Hypothalamus (tissue), 51 donors: Measurements from ENCODE around the gene AJUBA.
"Not testable (repeated sequence)": the region's sequence is repeated elsewhere in the genome, so short reads cannot be mapped to it uniquely, and the experiment has no call there.

Experiments
- DNase-seq, 51 donors: peaks; one replicate each; lab custom pipeline; 2025; lab: John Stamatoyannopoulos, UW

Gene AJUBA

DNA sequence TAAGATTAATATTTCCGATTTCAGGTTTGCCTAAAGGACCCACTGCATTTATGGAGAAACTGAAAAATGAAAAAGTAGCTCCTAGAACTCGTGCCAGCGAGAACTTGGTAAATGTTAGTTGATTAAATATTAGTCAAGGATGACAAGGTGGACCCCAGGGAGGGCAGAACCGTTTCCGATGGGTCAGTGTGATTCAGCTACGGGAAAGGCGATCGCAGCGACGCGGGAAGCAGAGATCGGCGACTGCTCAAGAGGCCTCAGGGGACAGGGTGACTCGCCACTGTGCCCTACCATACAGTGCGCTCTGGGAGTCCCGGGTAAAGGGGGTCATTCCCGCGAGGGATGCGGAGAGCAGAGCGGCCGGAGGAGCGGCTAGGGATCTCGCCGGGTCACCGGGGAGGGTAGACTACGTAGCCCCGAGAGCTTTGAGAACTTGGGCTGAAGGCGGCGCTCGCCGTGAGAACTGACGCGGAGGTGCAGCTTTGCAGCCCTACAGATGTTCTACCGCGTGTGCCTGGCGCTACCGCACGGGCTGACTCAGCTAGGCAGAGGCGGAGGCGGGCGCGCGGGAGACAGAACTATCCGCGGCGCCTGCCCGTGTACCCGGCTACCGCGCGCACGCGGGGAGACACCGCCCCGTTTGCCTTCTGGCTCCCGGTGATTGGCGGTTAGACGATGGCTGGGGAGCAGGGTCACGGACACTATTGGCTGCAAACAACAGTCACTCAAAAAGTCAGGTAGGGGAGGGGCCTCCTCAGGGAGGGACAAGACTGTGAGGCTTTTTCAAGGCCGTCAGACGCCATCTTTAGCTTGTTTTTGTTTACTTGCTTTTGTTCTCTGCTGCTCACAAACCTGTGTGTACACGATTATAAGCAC, 24.4 kb upstream of the AJUBA start:
- peak; percentile 73 to 99 (median 95) for DNase-seq

DNA sequence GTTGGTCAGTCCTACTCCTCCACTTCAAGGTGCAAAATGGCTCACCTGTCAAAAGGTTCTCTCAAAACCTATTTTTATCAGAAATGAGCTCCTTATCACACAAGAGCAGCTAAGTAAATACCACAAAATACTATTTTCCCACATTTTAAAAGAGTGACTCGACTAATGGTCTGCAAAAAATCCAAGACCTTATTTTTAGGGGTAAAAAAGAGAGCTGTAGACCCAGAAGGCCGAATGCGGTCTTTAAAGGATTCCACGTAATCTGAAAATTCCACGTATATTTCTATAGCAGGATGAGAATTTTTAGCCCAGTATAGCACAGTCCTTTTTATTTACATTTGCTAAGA, 23.8 kb upstream of the AJUBA start:
- no peak for DNase-seq

DNA sequence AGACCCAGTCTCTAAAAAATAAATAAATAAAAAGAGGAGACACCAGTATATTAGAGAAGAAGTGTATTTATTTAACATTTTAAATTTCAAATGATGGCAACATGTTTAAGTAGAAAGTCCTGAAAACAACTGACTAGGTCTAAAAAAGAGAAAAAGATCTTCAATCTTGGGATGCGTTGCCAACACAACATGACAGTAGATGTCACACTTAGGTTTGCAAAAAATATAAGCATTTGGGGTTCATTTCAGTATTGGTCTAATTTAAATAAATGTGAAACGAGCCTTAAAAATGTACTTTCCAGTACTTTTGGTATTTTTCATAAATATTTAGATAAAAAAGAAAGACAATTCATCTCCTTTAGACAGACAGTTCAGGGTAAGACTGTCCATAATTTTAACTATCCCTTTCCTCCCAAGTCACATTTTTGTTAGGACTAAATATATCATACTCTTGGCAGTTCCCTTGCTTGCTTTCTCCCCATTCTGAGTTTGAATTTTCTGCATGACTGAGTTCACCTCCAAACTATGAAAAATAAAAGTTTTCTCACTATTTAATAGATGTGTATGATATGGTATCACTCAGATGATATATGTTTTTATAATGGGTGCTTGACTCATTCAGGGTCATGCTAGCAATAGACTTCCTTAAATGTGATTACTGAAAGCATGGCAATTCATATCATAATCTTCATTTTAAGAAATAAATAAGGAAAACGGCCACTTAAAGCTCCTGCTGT, 23.3 kb upstream of the AJUBA start:
- DNase-seq: no peak

DNA sequence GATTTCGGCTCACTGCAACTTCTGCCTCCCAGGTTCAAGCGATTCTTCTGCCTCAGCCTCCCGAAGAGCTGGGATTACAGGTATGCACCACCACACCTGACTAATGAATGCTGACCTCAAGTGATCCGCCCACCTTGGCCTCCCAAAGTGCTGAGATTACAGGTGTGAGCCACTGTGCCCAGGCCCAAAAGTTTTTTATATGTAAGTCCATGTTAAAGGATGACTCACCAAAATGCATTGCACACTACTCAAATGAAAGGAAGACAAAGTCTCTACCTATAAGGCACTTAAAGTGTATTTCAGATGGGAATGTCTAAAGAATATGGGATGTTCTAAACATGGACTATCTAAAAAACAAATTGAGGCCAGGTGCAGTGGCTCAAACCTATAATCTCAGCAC, 21.9 kb upstream of the AJUBA start:
- DNase-seq: not testable (repeated sequence)

DNA sequence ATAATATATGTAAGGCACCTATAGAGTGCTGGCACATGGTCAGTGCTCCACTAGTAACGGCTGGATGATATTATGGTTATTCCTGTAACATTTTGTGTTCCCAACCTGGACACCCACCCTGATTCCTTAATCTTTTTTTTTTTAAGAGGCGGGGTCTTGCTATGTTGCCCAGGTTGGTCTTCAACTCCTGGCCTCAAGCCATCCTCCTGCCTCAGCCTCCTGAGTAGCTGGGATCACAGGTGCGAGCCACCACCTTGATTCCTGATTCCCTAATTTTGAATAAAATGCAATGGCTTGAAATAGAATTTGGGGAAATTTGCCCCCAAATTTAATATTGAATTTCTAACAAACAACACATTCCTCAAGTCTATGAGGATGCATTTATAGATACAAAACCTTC, 20.2 kb upstream of the AJUBA start:
- DNase-seq: no peak

DNA sequence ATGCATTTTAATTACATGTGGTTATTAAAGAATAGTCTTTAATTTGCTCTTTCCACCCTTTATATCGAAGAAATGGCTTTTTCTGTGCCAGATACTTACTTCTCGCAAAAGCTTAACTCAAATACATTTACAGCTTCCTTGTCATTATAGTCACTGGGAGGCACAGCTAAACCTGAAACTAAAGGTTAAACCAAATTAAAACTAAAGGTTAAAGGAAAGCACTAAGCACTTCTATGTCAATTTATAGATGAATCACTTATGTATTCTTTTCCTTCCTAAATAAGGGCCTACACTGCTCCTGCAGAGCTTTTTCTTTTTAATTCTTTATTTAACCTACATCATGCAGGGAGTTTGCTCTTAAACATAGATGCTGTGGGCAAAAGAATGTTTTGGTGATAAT, 18.5 kb upstream of the AJUBA start:
- no peak for DNase-seq

DNA sequence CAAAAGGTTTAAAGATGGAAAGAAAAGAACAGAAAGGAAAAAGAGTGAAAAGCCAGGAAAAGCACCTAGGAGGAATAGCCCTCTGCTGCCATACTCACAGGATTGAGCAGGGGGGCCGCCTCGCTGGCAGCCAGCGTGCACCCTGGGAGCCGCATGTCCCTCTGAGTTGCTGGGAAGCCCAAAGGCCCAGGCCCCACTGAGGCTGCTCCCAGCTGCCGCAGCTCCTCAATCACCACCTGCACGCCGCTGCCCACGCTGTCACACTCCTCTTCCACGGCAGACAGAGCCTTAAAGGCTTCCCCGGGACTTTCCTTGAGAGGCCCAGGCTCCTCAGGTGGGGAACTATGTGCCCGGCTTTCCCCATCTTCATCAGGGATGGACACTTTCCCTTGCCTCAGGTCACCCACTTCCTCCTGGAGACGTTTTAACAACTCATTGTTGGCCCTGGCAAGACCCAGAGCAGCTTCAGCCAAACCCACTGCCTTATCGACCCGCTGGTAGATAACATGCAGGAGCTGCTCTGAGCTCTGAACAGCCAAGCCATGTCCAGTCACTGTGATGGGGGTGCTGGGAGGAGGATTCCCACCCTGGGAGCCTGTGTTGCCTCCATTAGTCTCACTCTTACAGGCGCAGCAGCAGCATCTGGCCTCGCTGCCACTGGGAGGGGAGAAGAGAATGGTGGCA, 16.1 kb upstream of the AJUBA start:
- no peak for DNase-seq

DNA sequence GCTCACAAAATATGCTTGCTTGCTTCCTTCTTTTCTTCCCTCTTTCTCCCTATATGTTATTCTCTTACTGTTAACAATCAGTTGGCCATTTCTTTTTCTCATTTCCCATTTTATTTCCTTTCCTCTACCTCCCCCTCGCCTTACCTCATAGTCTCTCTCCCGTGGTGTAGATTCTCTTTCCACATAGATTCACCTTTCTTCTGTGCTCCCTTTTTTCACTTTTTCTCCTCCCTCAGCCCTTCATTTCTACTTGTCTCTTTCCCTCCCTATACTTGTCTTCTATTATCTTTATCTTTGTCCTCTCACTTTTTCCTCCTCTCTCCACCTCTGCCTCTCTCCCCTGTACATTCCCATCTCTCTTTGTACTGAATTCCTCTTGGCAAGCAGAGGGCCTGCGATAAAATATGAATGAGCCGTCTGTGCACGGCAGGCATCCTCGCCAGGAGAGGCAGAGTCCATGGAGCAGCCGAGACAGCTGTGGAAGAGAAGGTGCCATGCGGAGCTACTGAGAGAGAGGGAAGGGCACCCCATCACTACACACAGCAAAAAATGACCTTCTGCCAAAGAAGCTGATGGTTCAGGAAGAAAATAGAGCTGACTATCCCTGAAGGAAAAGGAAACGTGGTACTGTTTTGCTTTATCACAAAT, 15.4 kb upstream of the AJUBA start:
- no peak for DNase-seq

DNA sequence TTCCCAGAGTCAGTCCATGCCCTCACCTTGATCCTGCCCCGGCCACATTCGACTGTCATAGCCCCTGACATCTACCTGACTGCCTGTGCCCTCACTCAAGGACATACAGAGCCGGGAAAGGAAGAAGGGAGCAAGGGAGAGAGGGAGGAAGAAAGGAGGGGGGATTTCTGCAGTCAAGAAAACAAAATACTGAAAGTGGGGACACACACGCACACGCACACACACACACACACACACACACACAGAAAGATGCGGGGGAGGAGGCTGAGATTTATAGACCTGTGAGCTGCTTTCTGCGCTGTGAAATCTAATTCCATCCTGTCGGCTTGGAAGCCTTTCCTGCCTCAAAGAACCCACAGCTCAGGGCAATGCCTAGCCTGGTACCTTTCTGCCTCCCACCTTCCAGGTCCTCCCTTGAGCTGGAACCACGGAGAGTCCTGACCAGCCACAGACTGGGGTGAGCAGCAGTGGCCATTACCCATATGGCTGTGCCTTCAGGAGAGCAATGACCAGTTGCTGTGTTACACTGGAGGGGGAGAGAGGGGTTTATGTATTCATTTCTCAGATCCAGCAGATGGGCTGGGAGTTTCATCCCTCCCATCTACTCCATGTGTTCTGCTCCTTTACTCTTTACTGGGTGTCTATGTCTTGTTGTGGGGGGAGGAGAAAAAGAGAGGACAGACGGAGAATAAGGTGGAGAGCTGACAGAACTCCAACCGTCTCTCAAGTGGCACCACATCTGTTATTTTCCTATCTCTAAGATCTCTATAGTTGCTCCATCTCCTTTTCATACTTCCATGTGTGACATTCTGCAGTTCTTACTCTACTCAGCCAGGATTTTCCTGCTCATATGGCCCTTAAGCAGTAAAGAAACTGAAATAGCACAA, 14.7 kb upstream of the AJUBA start:
- DNase-seq: no peak

DNA sequence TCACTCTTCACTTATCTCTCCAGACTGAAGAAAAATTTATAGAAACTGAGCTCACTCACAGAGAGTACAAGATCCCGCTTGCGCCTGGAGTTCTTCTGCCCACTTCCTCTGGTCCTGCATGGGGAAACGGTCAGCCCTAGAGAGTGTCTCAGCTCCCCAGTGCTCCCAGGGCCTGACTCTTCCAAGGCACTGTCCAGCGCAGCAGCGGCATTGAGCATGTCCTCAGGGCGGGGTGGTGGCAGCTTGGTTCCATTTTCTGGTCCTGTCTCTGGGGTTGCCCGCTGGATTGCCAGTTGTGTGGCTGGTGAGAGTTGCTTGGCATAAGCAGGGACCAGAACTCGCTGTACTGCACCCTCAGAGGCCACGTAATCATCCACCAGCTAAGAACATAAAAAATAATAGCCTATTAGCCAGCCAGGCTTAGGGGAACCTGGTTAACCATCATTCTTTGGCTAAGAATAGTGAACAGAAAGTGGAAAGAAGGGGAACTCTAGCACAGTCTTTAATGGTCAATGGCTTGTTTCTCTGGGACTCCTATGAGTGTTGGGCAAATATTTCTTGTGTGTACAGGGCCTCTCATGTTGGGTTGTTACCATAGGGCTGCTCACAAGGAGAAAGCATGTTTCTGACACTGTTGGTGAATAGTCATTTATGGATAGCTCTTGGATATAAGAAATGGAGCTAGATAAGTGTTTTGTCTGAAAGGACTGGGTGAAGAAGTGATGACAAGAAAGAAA, 13.7 kb upstream of the AJUBA start:
- DNase-seq: no peak

DNA sequence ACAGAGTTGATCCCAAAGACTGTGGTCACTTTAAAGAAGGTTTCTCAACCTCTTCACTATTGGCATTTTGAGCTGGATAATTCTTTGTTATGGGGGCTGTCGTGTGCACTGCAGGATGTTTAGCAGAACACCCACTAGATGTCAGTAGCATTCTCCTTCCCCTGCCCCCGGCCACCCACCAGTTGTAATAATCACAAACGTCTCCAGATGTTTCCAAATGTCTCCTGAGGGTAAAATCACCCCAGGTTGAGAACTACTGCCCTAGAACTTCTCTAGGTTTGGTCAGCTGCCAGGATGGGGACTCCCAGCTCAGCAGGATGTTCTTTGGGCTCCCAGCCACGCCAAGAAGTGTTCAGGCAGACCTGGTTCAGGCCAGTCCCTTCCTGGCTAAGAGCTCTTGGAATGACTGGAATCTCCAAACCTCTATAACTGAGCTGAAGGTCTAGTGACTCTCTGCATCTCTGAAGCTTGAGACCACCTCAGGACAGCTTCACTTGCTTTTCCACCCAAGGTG, 12.5 kb upstream of the AJUBA start:
- peak in 10 of 51 donors; percentile 6 to 45 (median 14) for DNase-seq

DNA sequence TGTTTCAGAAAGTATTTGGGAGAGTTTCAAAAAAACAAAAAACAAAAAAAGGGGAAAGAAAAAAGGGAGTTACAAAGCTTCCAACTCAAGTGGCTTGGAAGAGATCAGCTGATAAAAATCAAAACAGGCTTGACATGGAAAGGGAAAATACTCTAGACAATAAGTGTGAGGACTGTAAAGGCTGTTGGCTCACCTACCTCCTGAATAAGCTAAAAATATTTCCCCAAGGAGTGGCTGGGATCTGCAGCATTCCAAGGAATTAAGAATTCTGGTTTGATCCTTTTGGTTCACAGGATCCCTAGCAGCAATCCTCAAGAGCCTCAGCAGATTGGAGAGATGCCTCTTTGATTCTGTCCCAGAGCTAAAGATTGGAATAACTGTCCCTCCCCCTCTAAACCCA, 11.2 kb upstream of the AJUBA start:
- no peak for DNase-seq

DNA sequence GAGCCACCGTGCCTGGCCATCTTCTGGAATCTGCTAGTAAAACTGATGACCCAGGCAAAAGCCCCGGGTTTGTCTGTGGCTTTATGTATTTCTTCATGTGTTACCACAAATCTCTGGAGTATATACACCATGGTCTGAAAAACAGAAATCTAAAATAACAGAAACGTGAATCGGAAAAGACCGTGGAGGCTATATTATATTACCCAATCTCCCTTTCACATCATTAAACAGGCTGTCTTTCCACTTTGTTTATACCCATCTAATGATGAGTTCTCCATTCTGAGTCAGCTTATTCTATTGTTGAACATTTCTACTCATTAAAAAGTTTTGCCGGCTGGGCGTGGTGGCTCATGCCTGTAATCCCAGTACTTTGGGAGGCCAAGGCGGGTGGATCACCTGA, 9.5 kb upstream of the AJUBA start:
- DNase-seq: no peak

DNA sequence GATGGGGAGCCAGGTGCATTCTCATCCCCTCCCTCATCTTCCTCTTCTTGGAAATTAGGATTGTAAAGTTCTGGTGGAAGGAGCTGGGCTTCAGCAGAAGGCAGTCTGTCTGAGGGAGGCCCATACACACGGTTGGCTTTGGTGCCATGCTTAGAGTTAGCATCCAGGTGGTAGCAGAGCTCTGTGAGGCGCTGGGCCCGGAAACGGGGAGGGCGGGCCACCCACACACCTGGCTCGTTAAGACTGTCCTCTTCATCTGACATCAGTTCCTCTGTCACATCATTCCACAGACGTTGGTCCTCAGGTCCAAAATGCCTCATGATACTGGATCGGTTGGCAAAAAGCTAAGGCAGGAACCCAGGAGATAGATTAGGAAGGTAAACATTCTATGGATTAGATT, 4.9 kb upstream of the AJUBA start:
- no peak for DNase-seq

DNA sequence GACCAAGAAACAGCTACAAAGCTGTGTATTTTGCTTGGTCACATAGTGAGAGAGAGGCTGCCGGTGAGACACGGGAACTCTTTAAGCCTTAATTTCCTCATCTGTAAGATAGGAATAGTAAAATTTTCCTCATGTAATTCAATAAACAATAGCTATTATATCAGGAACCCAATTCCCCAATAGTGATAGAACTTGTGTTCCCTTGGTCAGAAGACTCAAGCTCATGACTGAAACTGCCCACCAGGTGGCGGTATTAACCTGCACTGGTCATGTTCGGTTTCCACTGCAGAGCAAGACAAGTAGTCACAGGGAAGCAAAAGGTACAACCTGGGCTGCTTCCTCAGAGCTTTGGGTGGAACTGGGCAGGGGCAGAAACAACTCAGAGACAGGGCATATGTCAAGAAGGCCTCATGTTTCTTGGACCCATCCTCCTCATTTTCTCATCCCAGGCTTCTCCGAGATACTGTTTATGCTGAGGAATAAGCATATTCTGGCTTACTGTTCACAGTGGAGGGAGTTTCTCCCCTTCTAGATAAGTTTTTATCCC, 4.2 kb upstream of the AJUBA start:
- peak in 49 of 51 donors; percentile 16 to 98 (median 74) for DNase-seq

DNA sequence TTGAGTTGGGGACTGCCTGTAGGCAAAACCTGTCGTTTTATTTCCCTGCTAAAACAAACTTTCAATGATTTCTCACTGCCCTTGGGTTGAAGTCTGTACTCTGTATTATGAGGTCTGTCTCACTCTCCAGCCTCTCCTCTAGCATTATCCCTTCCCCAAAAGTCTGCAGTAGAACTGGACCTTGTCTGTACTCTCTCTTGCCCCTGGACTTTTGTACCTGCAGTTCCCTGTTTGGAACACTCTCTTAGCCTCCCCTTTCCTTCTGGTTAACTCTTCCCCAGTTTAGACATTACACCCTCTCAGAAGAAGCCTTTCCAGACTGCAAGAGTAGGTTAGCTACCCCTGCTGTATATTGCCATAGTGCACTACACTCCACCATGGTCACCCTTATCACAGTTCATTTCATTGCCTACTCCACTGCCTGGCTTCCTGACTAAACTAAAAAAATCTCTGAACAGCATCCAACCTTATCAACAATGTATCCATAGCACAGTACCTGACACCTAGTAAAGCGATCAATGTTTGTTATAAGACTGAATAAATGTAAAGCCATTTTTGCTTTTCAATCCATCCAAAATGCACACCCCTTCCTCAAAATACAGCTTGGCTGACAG, 3.6 kb upstream of the AJUBA start:
- no peak for DNase-seq

DNA sequence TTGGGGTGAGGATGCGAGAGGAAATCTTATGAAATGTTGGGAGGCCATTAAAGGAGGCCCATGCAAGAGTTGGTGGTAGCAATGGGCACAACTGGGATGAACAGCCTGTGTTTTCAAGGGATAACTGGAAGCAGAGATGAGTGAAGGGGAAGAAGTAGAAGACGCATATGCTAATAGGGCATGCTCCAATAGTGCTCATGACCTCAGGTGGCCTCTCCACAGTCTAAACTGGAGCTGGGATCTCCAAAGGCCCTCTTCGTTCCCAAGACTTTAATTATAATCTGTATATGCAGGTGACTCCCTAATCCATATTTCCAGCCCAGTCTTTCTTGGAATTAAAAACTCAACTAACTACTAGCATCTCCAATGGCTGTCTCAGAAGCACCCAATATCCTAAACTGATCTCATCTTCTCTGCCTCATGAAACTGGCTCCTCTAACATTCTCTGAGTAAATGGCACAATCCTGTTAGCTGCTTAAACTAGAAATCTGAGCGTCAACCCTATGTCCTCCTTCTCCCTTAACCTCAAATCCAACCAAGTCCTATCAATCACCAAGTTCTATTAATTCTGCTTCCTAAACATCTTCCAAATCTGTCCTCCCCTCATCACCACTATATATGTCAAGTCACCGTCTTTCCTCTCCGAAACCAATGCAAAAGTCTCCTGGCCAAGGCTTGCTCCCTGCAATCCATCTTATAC, 2.8 kb upstream of the AJUBA start:
- DNase-seq: no peak
